Neural progenitor cell (in vitro differentiated cells): Measurements from ENCODE around the gene NOD1.

Experiments
- CTCF ChIP-seq: fragments of 200-600 bp; sonication (generic); IDR thresholded peaks from 2 replicates; pipeline ENCODE4 v1.5.1; 2017; ENCODE audit warnings: antibody characterized with exemption, mild to moderate bottlenecking
- EZH2 ChIP-seq: fragments of 200-600 bp; sonication (generic); IDR thresholded peaks from 2 replicates; pipeline ENCODE4 v1.6.1; 2017; ENCODE audit warnings: antibody characterized with exemption, mild to moderate bottlenecking, moderate library complexity

DNA sequence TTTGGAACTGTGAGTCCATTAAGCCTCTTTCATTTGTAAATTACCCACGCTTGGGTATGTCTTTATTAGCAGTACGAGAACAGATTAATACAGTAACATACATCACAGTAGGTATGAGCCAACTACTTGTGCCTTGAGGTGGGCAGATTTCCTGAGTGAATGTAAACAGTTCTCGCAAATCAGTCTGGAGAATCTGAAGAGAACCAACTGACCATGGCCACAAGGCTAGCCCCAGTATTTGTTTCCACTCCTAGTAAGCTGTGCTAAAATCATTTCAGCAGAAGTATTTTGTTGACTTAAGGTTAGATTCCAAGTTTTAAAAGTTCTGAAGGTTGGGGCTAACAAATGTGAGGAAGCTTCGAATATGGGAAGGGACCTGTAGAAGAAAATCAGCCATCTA is 82.9 kb downstream of the NOD1 start:
- no peak for TF ChIP-seq CTCF
- no peak for TF ChIP-seq EZH2
